NCI-H82 (cell line): ENCODE data around the gene AEBP1.

ENCODE experiments used
- DNase-seq: peaks from one replicate; lab custom pipeline; 2025; lab: John Stamatoyannopoulos, UW

AEBP1 gene

DNA sequence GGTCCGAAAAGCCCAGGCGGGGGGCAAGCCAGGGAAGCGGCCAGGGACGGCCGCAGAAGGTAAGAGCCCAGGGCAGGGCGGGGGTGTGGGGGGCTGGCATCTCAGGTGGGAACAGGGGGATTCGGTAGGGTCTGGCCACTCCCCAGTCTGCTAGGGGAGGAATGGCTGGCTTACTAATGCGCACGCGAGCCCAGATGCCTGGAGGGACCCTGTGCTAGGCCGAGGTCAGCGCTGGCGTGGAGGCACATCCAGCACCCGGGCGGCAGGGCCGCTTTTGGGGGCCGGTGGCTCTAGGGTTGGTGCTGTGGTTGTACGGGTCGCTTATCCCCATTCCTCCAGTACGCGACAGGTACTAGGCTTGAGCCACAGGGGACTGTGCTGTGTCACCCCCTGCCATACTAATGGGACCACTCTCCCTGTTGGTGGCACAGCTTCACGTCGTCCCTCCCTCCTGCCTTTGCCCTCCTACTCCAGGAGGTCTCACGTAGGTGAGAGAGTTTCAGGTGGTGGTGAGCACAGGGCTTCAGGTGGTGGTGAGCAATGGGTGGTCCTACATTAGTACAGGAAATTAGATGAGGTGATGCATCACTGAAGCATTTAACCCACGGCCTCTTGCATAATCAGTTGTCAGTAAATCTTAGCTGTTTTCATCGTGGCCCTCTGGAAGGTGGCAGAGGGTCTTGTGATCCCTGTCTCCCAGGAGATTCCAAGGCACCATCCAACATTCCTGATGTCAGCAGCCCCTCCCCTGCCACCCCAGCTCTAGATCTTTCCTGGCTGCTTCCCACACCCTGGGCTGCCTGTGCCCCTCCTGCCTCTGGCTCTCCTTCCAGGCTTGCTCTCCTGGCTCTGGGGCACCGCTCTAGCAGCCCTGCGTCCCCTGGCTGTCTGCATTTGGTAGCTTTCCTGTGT is 971 bp downstream of the AEBP1 start:
- peak; percentile 51 for DNase-seq

DNA sequence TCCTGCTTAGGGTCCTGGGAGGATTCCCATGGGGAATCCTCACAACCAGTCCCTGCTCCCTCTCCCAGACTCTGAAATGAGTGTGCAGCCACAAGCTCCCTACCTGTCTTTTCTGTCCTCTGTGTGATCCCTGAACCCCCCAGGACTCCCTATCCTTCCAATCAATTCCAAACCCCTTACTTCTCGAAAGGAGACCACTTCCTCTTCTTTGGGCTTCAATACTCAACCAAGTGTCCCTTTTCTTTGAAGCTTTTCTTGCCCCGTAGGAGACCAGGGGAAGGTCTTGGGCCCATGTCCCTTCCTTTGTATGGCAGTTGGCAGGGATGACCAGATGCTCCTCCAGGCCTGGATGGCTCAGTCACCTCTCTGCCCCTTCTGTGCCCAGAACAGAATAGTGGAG is 1.7 kb downstream of the AEBP1 start:
- DNase-seq: no peak

DNA sequence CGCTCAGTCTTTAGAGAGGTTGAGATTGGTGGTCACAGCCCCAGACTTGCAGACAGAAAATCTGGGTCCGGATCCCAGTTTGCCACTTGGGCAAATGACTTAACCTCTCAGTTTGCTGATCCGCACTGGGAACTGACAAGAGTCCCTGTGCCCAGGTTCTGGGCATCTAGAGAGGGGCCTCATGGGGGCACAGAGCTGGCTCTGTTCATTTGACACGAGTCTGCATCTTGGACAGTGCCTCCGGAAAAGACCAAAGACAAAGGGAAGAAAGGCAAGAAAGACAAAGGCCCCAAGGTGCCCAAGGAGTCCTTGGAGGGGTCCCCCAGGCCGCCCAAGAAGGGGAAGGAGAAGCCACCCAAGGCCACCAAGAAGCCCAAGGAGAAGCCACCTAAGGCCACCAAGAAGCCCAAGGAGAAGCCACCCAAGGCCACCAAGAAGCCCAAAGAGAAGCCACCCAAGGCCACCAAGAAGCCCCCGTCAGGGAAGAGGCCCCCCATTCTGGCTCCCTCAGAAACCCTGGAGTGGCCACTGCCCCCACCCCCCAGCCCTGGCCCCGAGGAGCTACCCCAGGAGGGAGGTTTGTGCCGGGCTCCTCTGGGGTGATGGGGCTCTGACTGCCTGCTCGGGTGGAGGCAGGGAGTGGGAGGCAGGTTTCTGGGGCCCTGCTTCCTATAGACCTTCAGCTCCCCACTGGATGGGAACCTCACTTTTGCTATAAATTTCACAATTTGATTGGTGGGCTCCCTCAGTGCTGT is 2.3 kb downstream of the AEBP1 start:
- no peak for DNase-seq

DNA sequence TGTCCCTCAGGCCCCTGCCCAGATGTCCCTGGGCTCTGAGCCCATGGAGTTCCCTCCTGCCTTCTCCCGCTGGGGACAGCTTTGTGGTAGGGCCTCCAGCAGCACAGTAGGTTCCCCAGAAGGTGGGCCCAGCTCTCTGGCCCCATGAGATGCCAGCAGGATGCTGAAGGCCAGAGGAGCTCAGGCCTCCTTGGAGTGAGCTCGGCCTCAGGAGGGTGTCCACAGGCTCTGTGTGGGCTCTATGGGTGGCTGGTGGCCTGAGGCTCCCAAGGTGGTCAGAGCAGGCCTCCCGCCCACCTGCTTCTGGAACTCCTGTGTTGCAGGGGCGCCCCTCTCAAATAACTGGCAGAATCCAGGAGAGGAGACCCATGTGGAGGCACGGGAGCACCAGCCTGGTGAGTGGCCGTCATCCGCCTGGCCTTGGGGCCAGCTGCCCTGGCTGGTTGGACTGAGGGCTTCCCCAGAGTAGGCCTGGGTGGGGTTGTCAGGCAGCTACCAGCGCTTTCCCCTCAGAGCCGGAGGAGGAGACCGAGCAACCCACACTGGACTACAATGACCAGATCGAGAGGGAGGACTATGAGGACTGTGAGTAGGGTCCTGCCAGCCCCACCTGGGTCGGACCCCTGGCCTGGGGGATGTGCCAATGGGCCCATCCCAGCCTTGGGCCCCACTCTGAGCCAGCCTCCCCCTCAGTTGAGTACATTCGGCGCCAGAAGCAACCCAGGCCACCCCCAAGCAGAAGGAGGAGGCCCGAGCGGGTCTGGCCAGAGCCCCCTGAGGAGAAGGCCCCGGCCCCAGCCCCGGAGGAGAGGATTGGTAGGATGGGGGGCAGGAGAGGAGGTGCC is 3.2 kb downstream of the AEBP1 start:
- DNase-seq: no peak

DNA sequence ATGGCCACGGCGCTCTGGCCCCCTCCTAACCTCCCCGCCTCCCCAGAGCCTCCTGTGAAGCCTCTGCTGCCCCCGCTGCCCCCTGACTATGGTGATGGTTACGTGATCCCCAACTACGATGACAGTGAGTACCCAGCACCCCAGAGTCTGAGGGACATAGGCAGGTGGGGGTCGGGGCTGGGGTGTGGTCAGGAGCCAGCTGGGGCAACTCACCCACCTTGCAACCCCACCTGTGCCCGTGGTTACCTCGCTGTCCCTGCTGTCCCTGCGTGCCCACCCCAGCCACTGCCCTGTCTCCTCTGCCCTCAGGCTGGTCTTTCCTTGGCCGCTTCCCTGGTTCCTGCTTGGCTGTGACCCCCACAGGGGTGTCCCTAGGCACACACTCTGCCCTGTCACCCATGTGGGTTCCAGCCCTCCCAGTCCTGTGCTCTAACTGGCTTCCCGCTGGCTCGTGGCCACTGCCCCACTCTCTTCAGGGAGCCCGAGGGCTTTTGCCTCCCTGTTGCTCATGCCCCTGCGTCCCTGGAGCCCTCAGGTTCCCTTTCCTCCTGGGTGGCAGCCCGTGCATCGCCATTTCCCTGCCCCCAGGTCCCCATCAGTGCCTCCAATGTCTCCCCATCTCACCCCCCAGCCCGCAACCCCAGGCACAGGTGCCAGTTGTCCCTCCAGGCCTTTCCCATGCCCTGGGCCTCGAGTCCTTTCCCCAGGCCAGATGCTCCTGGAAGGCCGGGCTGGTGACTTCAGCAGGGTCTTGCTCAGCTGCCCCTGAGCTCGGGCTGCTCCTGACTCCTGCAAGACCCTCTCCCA is 4.0 kb downstream of the AEBP1 start:
- no peak for DNase-seq

DNA sequence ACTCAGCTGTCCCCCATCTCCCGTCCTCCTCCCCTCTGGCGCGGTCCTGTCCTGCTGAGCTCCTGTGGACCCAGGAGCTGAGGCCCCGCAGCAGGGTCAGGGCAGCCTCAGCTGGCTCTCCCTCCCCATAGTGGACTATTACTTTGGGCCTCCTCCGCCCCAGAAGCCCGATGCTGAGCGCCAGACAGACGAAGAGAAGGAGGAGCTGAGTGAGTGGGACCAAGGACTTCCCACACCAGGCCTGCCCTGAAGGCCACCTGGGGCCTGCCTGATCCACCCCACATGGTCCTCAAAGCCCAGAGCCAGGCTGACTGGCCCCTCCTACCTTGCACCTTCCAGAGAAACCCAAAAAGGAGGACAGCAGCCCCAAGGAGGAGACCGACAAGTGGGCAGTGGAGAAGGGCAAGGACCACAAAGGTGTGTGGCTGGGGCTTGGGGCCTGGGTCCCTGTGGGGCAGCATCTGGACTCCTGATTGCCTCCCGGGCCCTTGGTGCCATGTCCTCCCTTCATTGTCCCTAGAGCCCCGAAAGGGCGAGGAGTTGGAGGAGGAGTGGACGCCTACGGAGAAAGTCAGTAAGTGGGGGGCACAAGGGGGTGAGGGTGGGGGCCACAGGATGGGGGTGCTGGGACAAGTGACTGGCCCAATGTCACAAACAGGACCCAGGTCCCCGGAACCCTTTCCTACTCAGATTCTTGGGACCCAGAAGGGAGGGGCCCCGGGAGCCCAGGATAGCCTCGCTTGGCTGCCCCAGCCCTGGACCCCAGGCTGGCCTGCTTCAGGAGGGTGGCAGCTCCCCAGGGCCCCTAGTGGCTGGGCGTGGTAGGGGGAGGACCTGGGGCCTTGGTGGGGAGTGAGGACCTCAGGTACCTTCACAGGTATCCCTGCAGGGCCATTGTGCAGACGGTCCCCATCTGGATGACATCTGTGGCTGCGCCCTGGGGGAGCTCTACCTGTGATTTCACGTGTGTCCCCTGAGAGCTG is 4.9 kb downstream of the AEBP1 start:
- DNase-seq: no peak

DNA sequence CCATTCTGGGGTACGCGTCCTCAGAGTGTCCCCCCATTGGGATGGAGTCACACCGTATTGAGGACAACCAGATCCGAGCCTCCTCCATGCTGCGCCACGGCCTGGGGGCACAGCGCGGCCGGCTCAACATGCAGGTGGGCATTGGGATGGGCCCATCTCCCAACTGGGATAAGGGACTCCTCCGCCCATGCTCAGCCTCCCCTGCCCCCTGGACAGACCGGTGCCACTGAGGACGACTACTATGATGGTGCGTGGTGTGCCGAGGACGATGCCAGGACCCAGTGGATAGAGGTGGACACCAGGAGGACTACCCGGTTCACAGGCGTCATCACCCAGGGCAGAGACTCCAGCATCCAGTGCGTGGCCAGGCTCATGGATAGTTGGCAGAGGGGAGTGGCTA is 5.8 kb downstream of the AEBP1 start:
- no peak for DNase-seq

DNA sequence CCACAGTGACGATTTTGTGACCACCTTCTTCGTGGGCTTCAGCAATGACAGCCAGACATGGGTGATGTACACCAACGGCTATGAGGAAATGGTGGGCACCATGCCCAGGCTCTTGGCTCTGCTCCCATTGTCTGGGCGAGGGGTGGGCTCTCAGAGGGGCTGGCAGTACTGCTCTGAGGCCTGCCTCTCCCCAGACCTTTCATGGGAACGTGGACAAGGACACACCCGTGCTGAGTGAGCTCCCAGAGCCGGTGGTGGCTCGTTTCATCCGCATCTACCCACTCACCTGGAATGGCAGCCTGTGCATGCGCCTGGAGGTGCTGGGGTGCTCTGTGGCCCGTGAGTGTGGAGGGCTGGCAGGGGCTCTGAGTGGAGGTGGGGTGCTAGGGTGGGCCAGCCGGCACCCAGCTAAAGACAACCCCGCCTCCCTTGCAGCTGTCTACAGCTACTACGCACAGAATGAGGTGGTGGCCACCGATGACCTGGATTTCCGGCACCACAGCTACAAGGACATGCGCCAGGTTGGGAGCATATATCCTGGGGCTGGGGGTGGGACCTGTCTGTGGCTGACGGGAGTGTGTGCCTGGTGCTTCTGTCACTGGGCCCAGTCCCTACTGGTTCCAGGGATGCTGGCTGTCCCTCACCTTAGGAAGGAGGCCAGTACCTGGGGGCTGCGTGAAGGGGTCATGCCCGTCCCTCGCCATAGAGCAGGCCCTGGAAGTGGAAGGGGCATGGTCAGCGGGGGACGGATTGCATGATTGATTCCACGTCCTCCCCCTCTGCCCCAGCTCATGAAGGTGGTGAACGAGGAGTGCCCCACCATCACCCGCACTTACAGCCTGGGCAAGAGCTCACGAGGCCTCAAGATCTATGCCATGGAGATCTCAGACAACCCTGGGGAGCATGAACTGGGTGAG is 6.8 kb downstream of the AEBP1 start:
- DNase-seq: no peak

DNA sequence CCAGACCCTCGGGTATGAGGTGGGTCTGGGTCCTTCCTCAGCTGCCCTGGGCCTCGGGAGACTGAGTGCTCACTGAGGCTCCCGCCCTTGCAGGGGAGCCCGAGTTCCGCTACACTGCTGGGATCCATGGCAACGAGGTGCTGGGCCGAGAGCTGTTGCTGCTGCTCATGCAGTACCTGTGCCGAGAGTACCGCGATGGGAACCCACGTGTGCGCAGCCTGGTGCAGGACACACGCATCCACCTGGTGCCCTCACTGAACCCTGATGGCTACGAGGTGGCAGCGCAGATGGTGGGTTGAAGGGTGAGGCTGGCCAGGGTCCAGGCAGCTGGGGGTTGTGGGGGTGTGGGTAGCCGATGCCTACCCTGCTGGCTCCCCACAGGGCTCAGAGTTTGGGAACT is 7.6 kb downstream of the AEBP1 start:
- DNase-seq: no peak

DNA sequence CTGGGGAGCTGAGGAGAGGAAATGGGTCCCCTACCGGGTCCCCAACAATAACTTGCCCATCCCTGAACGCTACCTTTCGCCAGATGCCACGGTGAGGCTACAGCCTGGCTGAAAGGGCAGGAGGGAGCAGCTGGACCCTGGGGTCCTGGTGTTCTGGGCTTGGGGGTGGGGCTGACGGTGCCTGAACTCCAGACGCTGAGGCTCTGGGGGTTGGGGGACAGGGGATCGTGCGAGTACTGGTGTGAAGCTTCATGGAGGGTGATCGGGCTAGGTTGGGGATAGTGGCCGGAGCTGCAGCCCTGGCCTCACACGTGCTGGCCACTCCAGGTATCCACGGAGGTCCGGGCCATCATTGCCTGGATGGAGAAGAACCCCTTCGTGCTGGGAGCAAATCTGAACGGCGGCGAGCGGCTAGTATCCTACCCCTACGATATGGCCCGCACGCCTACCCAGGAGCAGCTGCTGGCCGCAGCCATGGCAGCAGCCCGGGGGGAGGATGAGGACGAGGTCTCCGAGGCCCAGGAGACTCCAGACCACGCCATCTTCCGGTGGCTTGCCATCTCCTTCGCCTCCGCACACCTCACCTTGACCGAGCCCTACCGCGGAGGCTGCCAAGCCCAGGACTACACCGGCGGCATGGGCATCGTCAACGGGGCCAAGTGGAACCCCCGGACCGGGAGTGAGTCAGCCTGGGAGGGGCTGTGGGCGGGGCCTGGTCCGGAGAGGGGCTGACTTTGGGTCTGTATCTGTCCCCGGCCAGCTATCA is 8.3 kb downstream of the AEBP1 start:
- DNase-seq: no peak

DNA sequence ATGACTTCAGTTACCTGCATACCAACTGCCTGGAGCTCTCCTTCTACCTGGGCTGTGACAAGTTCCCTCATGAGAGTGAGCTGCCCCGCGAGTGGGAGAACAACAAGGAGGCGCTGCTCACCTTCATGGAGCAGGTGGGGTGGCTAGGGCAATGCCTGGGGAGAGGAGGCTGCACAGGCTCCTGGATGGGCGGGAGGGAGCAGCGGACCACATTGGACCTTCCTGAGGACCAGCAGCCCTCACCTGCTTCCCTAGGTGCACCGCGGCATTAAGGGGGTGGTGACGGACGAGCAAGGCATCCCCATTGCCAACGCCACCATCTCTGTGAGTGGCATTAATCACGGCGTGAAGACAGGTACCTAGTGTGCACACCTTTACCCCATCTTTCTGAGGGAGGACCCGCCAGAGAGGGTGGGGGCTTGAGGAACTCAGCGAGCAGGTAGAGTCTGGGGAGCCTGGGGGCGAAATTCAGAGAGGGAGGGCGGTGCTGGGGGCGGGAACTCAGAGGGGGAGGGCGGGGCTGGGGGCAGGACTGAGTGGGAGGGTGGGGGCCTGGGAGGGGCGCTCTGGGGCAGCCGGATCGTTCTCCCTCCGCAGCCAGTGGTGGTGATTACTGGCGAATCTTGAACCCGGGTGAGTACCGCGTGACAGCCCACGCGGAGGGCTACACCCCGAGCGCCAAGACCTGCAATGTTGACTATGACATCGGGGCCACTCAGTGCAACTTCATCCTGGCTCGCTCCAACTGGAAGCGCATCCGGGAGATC is 9.0 kb downstream of the AEBP1 start:
- no peak for DNase-seq

DNA sequence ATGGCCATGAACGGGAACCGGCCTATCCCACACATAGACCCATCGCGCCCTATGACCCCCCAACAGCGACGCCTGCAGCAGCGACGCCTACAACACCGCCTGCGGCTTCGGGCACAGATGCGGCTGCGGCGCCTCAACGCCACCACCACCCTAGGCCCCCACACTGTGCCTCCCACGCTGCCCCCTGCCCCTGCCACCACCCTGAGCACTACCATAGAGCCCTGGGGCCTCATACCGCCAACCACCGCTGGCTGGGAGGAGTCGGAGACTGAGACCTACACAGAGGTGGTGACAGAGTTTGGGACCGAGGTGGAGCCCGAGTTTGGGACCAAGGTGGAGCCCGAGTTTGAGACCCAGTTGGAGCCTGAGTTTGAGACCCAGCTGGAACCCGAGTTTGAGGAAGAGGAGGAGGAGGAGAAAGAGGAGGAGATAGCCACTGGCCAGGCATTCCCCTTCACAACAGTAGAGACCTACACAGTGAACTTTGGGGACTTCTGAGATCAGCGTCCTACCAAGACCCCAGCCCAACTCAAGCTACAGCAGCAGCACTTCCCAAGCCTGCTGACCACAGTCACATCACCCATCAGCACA is 9.7 kb downstream of the AEBP1 start:
- no peak for DNase-seq

DNA sequence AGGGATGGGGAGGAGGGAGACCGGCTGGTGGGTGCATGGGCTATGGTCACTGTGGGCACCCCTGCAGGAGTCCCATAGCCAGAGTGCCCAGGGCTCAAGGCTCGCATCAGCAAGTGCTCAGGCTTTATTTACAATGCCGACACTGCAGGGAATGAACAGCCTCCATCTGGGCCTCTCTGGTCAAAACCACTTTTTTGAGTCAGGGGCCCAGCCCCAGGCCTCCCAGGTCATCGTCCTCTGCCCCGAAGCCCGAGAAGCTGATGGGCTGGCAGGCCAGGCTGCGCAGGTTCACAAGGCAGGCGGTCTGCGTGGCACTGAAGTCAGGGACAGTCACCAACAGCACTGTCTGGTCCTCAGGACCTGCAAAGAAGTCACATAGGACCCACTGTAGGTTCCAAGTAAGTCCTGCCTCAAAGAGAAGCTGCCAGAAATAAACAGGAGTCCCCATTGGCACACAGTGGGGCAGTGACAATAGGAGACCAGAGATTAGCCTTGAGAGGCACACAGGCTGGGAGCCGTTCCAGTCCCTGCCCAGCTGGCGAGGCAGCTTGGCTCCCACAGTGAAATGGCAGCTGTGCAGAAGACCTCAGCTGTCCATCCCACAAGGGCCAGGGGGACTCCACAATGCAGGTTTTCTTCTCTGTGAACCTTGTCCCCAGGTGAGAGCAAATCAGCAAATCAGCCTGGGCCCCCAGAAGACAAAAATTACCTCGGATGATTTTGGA is 10.6 kb downstream of the AEBP1 start:
- no peak for DNase-seq

DNA sequence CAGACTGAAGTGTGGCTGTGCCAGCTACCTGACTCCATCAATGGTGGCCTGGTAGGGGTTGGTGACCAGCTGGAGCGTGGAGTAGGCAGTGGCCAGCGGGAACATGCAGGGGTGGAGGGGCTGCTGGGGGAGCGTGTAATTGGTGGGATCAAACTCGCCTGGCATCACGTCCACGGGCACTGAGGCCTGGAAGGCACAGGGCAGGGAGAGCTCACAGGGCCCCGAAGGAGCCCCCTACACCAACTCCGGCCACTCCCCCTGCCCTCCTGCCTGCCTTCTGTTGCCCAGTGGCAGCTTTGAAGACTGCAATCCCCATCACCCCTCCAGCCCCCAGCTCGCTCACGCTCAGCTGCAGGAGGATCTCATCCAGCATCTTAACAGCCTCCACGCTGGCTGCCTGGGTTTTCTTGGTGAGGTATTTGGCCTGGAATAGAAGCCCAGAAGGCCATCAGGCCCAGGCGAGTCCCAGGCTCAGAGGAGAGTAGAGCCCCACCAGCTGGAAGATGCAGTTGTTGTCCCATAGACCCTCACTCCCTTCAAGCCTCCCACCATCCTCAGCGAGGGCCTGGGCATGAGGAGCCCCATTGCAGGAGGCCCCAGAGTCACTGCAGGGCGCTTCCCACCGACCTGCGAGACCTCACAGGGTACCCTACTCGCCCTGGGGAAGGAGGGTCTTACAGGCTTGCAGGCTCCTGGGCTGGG is 12.1 kb downstream of the AEBP1 start:
- no peak for DNase-seq

DNA sequence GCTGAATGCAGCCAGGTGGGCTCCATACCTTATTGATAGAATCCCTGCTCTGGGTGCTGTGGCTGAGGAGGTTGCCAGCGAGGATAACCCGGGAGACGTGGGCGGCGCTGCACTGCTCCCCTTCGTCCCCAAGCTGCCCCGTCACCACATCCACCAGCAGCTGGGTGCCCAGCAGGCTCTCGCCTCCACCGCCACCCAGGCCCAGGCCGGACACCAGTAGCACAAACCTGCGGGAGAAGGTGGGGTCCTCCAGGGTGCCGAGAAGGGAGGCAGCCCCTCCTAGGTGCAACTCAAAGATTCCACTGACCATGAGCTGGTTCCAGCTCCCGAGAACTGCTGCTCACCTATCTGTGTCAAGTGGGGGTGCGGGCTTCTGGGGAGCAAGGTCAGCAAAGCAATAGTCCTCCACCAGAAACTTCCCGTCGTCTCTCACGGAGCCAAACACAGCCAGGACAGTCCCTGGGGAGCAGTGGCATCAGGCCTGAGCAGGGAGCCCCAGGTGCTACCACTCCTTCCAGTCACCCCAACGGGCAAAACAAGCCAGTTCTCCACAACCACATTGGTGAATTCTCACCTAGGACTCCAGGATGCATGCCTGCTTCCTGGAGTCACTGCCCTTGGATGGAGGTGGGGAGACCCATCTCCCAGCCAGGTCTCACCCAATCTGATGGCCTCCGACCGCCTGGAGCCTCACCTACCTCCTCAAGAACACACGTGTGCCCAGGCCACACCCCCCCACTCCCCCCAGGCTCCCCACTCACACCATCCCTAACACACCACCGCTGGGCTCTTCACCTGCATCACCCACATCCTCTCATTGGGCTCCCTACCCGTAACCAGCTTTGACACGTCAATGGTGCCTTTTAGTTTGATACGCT is 12.9 kb downstream of the AEBP1 start:
- no peak for DNase-seq
